Testis (tissue), 2 donors: ENCODE measurements around the gene AAMDC.

Experiments
- POLR2A ChIP-seq: fragments of 450-650 bp; IDR thresholded peaks from one replicate; pipeline ENCODE4 v1.6.1; 2017; ENCODE audit warnings: antibody characterized with exemption, mild to moderate bottlenecking, moderate library complexity
- TF ChIP-seq, protein P1 (sequence below), 3 experiments: fragments of 450-650 bp in 2 of 3; fragments of 200-600 bp in 1 of 3; sonication (generic) in 1 of 3; IDR thresholded peaks; one replicate each; pipeline ENCODE4 v1.5.1; 2016 to 2019; ENCODE audit warnings: antibody characterized with exemption in 3 of 3, mild to moderate bottlenecking in 2 of 3, moderate library complexity in 1 of 3

DNA sequence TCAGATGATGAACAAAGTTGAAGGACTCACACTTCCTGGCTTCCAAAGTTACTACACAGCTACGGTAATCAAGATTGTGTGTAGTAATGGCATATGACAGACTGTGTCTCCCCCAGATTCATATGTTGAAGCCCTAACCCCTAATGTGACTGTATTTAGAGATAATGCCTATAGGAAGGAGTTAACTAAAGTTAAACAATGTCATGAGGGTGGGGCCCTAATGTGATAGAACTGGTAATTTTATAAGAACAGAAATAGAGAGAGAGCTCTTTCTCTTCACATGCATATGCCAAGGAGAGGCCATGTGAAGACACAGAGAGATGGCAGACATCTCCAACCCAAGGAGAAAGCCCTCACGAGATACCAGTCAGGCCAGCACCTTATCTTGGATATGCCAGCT lies 8.0 kb downstream of the AAMDC start:
- TF ChIP-seq, protein P1, sequence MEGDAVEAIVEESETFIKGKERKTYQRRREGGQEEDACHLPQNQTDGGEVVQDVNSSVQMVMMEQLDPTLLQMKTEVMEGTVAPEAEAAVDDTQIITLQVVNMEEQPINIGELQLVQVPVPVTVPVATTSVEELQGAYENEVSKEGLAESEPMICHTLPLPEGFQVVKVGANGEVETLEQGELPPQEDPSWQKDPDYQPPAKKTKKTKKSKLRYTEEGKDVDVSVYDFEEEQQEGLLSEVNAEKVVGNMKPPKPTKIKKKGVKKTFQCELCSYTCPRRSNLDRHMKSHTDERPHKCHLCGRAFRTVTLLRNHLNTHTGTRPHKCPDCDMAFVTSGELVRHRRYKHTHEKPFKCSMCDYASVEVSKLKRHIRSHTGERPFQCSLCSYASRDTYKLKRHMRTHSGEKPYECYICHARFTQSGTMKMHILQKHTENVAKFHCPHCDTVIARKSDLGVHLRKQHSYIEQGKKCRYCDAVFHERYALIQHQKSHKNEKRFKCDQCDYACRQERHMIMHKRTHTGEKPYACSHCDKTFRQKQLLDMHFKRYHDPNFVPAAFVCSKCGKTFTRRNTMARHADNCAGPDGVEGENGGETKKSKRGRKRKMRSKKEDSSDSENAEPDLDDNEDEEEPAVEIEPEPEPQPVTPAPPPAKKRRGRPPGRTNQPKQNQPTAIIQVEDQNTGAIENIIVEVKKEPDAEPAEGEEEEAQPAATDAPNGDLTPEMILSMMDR (IDR thresholded peaks at IDR 0.05) = no peak
- TF ChIP-seq POLR2A = no peak
